GM04503 (cell line): ENCODE results near the gene CCDC87.
"Not testable (repeated sequence)": the region's sequence is repeated elsewhere in the genome, so short reads cannot be mapped to it uniquely, and the experiment has no call there.

Experiments
- DNase-seq: peaks from one replicate; pipeline ENCODE4 v3.0.0-alpha.2; 2012; ENCODE audit warnings: low read depth

Gene CCDC87

DNA sequence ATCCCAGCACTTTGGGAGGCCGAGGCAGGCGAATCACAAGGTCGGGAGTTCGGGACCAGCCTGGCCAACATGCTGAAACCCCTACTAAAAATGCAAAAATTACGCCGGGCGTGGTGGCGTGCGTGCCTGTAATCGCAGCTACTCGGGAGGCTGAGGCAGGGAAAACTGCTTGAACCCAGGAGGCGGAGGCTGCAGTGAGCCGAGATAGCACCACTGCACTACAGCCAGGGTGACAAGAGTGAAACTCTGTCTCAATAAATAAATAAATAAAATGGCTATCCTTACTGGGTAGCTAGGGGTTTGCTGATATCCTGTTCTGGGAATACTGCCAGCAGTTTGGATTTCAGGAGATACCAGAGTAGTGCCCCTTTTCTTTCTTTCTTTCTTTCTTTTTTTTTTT lies 21.2 kb upstream of the CCDC87 start:
- DNase-seq = no peak

DNA sequence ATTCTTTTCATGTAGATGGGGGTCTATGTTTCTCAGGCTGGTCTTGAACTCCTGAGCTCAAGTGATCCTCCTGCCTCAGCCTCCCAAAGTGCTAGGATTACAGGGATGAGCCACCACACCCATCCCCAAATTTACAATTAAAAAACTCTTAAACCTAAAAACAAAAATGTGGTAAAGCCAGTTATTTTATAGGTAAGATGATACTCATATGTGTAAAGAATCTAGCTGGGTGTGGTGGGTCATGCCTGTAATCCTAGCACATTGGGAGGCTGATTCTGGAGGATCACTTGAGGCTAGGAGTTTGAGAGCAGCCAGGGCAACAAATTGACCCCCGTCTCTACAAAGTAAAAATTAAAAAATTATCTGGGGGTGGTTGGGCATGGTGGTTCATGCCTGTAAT lies 19.6 kb upstream of the CCDC87 start:
- DNase-seq = no peak

DNA sequence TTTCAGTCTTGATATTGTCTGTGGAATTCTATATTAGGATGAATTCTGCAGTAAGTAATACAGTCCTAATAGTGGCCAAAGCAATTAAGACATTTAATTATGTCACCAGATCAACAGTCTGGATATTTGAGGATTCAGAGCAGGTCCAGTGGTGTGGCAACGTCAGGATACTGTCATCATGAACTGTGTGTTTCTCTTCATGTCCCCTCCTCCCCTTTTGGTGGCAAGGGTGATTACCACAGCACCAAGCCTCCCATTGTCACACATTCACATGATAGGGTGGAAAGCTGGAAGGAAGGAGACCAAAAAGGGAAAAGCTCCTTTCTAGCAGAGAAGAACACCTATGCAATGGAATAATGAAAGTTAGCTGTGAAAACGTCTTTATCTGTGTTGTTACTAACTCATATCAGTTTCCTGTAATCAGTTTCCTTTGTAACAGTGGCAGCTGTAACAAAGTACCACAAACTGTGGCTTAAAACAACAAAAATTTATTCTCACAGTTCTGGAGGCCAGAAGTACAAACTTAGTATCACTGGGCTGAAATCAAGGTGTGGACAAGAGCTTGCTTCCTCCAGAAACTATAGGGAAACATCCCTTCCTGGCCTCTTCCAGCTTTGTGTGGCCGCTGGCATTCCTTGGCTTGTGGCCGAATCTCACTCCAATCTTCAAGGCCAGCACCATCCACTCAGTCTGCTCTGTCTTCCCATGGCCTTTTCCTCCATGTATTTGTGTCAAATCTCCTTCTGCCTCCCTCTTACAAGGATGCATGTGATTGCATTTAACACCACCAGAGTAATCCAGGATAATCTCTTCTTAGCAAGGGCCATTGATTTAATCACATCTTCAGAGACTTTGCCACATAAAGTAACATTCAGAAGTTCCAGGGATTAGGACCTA lies 17.1 kb upstream of the CCDC87 start:
- DNase-seq = no peak

DNA sequence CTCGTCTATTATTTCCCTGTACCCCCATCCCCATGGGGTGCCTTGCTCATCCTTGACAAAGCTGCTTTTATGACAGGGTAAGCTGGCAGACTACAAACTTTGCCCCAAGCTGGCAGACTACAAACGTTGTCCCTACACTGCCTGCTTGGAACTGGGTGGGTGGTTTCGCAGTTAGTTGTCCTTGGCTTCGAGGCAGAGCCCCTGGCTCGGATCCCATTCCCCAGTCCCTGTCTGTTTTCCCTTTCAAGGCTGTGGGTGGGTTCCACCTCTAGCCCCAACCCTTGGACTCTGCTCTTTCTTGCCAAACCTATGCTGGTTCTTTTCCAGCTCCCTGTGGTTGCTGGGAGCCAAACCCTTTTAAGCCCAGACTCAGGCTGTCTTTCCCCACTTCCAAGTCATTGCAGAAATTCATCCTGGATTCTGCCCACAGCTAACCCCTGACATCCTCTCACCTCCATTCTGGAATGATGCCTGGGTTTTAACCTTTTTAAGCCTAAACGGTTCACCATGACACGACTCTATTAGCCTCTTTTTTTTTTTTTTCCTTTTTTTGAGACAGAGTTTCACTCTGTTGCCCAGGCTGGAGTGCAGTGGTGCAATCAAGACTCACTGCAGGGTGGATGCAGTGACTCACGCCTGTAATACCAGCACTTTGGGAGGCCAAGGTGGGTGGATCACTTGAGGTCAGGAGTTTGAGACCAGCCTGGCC lies 14.4 kb upstream of the CCDC87 start:
- DNase-seq = peak; percentile 65

DNA sequence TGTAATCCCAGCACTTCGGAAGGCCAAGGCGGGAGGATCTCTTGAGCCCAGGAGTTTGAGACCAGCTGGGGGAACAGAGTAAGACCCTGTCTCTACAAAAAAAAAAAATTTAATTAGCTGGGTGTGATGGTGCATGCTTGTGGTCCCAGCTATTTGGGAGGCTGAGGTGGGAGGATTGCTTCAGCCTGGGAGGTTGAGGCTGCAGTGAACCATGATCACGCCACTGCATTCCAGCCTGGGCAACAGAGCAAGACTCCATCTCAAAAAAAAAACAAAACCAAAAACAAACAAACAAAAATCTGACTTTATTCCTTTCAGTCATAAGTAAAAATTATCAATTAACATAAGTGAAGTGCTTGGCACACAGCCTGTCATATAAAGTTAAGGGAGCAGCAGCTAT lies 13.7 kb upstream of the CCDC87 start:
- DNase-seq = not testable (repeated sequence)

DNA sequence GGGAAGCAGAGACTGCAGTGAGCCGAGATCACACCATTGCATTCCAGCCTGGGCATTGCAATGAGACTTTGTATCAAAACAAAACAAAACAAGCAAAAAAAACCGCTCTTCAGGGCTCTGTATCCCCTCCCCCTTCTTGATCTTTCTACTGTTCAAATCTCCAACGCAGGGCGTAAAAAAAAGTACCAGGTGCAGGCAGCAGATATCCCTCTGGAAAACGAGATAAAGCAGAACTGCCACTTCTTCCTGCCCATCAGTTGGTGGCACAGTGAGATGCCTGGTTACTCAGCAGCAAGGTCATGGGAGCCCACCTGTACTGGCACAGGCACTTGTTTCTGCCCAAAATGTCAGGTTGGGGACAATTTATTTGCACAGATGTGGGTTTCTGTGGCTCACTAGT lies 11.3 kb upstream of the CCDC87 start:
- no peak for DNase-seq

DNA sequence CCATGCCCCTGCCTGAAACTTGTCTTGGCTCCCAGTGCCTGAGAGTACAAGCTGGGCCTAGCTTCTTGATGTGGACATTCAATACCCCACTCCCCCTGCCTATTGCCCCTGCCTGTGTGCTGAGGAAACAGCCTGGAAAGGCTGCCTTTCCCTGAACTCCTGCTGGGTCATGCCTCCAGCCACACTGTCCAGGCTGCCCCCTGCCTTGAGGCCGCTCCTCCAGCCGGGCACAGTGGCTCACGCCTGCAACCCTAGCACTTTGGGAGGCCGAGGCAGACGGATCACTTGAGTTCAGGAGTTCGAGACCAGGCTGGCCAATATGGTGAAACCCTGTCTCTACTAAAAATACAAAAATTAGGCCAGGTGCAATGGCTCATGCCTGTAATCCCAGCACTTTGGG lies 10.2 kb upstream of the CCDC87 start:
- DNase-seq = no peak

DNA sequence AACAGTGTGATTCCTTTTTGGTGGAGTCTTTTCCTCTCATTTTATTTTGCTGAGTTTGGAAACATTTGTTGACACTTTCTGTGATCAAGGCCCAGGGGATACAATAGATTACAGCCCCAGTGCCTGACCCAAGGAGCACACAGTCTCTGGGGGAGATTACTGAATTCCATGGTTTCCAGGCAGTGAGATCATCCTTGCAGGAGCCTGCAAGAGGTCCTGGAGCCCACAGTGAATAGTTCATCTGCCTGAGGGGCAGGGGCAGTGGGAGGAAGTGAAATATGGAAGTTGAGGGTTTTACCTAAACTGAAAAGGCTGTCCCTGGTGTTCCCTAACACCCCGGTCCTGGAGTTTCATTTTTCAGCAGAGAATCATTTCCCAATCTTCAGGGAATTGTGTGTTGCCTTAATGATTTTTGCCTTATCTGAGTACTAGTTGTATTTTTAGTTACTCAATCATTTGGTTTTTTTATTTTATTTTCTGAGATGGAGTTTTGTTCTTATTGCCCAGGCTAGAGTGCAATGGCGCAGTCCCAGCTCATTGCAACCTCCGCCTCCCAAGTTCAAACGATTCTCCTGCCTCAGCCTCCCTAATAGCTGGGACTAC lies 7.9 kb upstream of the CCDC87 start:
- DNase-seq = no peak

DNA sequence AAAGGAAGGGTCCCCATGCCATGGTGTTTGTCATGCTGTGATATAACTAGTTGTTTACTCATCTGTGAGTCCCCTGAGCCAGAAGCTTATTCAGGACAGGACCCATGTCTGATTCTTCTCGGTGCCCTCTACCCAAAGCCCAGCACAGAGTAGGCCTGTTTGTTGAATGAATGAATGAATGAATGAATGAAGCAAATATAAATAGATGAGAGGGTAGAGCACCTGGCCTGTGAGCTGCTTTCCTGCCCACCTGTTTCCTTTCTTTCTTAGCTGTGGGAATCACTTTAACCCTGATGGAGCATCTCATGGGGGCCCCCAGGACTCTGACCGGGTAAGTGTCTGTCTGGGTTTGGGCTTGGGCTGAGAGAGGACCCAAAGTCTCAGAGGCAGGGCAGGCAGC lies 7.4 kb upstream of the CCDC87 start:
- no peak for DNase-seq

DNA sequence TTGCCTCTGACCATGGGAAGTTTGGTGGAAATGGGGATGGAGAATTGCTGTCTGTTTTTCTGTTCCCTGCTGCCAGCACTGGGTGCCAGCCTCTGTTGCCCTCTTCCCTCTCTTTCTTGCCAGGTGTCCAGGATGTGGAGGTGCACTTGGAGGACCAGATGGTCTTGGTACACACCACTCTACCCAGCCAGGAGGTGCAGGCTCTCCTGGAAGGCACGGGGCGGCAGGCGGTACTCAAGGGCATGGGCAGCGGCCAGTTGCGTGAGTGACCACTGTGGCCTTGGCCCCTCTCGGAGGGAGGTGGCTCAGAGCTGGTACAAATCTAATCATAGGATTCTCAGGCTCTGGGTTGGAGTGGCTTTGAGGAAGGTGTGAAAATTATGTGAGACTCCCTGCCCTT lies 6.1 kb upstream of the CCDC87 start:
- DNase-seq = no peak

DNA sequence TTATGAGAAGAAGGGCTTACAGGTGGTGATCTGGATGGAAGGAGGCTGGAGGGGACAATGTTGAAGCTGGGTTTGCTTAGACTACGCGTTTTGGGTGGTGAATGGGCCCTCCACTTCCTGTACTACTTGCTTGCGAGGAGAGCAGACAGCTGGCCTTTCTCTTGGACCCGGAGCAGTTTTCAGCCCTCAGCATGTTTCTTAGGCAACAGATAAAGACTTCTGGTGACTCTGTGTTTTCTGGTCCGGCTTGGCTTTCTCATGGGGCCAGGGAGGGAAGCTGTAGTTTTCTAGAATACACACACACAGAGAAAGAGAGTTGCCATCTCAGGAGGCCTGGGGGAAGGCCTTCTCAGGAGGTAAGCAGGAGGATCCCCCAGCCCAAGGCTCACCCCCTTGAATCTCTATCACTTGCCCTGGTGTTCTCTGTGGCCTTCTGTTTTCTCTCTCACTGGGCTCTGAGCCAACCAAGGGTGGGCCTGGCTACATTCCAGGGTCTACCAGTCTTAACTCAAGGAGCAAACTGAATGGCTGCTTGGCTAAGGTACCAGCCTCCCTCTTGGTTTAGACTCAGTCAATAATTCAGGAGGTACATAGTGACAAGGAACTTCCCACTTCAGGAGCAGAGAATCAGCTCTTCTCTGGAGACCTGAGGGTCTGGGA lies 2.5 kb upstream of the CCDC87 start:
- no peak for DNase-seq

DNA sequence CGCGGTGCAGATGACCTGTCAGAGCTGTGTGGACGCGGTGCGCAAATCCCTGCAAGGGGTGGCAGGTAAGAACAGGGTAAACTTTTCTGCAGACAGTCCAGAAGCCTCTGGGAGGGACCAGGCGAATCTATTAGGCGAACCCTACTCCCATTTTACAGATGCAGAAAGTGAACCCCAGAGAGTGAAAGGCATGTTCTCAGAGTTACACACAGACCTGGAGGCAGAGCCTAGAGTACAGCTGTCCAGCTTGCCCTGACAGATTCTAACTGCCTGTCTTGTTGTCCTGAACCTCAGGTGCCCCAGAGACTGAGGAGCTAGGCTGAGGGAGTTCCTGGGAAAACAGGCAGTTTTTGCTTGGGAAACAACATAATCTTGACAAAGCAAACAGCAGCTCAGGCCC lies 787 bp upstream of the CCDC87 start:
- no peak for DNase-seq

DNA sequence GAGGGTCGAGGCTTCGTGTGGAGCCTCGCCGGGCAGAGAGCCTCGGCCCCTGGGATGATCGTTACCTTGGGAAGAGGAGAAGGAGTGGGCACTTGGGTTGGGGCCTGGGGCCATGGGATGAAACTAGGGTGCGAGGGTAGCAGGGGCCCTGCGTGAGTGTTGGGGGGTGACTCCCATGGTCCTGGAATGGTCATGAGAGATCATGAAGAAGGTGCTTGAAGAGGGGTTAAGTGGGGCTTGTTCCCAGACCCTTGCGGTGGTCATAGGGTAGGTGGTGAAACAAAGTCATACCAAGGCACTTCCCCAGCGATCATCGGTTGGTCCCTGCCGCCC lies 406 bp upstream of the CCDC87 start:
- no peak for DNase-seq

DNA sequence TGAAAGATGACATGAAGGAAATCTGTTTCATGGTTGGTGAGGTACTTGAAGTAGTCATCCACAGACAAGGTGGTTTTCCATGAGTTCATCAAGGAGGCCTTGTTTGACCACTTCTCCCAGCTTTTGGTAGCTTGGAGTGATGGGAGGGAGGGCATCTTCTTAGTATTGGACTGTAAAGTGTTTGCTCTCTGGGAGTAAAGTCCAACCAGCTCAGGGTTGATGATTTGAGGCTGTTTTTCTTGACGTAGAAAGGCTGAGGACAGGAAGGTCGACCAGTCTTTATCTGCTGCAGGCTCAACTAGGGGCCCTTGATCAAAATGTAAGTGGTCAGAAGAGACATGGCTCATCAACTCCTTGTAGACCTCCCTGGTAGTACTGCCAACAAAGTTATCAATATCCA lies 1.7 kb downstream of the CCDC87 start:
- no peak for DNase-seq

DNA sequence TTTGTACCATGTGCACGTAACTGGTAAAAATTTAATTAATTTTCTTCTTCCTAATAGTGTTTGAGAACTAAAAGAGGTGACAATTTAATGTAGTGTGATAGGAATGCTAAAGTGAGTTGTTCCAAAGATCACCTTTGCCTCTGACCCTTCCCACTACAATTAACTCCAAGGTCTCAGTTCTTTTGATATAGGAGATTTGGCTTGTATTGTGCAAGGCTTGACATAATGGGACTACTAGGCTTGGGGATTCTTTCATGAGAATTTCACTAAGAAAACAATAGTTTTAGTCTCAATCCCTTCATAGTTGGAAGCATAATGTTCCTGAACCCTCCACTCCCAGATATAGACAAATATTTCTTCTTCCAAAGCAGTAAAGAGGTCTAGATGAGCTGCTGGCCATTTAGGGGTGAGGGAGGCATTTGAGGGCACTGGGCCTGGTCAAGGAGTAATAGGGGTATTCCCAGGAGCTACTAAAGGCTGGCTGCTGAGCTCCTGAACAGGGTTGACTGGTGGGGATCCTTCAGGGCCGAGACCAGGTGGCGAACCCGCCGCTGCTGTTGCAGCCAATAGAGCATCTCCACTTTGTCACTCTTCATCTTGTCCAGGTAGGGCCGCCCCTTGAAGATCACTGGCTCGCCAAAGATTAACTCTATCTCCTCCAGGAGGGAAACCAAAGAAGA lies 2.7 kb downstream of the CCDC87 start:
- no peak for DNase-seq

DNA sequence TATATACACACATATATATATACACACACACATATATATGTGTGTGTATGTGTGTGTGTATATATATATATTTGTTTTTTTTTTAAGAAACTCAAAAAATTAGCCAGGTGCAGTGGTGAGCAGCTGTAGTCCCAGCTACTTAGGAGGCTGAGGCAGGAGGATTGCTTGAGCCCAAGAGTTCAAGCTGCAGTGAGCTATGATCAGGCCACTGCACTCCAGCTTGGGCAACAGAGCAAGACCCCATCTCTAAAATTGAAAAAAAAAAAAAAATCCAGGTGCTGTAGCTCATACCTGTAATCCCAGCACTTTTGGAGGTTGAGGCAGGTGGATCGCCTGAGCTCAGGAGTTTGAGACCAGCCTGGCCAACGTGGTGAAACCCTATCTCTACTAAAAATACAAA lies 3.5 kb downstream of the CCDC87 start:
- DNase-seq = not testable (repeated sequence)

DNA sequence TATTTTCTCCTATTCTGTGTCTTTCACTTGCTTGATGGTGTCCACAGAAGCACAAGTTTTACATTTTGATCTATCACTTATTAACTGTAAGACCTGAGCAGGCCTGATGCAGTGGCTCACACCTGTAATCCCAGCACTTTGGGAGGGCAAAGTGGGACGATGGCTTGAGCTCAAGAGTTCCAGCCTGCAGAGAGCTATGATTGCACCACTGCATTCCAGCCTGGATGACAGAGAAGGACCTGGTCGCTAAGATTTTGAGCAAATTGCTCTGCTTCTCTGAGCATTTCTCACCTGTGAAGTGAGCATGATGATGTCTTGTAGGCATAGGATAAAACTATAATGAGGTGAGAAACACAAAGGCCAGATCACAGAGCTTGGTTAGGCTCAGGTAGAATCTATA lies 6.7 kb downstream of the CCDC87 start:
- no peak for DNase-seq

DNA sequence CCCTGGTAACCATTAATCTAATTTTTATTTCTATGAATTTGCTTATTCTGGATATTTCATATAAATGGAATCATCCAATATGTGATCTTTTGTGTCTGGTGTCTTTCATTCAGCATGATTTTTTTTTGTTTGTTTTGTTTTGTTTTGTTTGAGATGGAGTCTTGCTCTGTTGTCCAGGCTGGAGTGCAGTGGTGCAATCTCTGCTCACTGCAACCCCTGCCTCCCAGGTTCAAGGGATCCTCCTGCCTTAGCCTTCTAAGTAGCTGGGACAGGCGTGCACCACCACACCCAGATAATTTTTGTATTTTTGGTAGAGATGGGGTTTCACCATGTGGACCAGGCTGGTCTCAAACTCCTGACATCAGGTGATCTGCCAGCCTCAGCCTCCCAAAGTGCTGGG lies 7.4 kb downstream of the CCDC87 start:
- DNase-seq = not testable (repeated sequence)

DNA sequence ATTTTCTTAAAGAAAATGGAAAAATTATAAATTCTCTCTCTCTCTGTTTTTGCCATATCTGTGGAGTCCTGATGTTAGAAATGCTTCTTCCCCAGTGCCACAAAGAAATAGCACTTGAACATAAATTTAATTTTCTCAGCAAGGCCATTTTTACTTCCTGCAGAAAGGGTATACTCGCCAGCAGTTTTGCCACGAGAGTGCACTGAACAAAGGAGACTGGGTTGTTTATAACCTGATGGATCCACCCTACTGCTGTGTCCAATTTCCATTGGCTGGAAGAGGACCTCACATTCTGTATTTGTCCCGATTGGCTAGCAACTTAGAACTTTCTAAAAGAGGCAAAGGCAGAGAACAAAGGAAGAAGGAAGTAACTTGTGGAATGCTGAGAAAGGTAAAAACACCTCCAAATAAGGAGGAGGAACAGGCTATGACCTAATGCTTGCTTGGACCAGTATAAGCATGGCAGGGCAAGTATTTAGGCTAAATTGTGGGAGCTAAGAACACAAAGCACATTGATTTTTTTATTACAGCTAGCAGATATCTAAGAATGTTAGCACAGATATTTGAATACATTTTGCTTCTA lies 10.2 kb downstream of the CCDC87 start:
- not testable (repeated sequence) for DNase-seq

DNA sequence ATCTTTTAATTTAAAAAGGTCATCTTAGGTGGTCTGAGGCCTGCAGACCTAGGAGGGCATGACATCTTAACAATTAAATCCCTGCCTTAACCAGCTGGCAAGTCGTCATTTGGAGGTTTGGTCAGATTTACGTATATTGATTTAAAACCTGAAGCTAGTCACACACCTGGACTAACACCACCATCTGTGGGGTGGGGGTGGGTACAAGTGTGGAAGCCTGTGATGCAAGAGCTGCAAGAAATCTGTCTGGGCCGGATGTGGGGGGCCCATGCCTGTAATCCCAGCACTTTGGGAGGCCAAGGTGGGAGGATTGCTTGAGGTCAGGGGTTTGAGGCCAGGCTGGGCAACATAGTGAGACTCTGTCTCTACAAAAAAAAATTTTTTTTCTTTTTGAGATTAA lies 11.6 kb downstream of the CCDC87 start:
- DNase-seq = no peak

DNA sequence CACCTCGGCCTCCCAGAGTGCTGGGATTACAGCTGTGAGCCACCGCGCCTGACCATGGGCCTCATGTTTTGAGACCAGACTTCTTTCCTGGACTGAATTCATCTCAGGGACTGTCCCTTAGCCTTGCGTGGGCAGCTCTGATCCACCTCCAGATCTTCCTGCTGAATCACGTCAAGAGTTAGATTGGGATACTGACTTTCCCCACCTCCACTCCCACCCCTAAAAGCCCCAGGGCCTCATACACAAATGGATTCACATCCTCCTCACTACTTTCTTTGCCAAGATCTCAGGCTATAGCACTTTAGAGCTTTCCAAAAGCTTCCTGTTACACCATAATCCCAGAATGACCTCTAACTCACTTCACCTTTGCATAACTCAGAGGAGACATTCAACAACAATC lies 12.1 kb downstream of the CCDC87 start:
- no peak for DNase-seq
